Mammary epithelial cell (primary cell): ENCODE measurements around the gene HDAC4.

ENCODE experiments used
- CTCF ChIP-seq, 2 donors: IDR thresholded peaks in 1 of 2; conservative IDR thresholded peaks in 1 of 2; 2 replicates each; pipeline ENCODE4 v1.5.1; 2011 to 2012; ENCODE audit warnings: inconsistent platforms in 2 of 2, low read length in 2 of 2, mild to moderate bottlenecking in 2 of 2, control low read depth in 1 of 2, low read depth in 1 of 2; ENCODE audit not compliant: insufficient read depth in 1 of 2; ENCODE audit errors: extremely low read depth in 1 of 2
- EZH2 ChIP-seq: IDR thresholded peaks from 2 replicates; pipeline ENCODE4 v1.6.1; 2012; ENCODE audit warnings: low read length, inconsistent platforms, borderline replicate concordance

- TF ChIP-seq CTCF (conservative IDR thresholded peaks at IDR 0.05 in 1 of 2, IDR thresholded peaks at IDR 0.05 in 1 of 2; ENCODE audit: extremely low read depth in 1 of 2, insufficient read depth in 1 of 2, low read depth in 1 of 2, low read length in 2 of 2) (no peak), EZH2 (no peak)
Measured at GRCh38 chr2:239343460-239343859, 57.4 kb downstream of the HDAC4 start.
